ENCODE results near the gene NAP1L5.

GRCh38 chr4:88743696-88744095 lies 46.1 kb upstream of the NAP1L5 start:
- TF ChIP-seq CTCF (IDR thresholded peaks at IDR 0.05; ENCODE audit: insufficient read depth, low read length, poor library complexity, severe bottlenecking) (no peak), EZH2phosphoT487 (conservative IDR thresholded peaks at IDR 0.05; ENCODE audit: low read length) (no peak)
